Measurements from ENCODE around the gene RTN4IP1. TPM values are rescaled to one million over a fixed set of nuclear protein-coding genes. Genes with fewer than 3 reads are reported as not detected.

Gene RTN4IP1
- total and polyA plus RNA-seq, 2 of the 13 experiments (the other 11 are each of a cell fraction or from before 2014, with no cell fraction given) = 5.5 to 17.2 TPM

DNA sequence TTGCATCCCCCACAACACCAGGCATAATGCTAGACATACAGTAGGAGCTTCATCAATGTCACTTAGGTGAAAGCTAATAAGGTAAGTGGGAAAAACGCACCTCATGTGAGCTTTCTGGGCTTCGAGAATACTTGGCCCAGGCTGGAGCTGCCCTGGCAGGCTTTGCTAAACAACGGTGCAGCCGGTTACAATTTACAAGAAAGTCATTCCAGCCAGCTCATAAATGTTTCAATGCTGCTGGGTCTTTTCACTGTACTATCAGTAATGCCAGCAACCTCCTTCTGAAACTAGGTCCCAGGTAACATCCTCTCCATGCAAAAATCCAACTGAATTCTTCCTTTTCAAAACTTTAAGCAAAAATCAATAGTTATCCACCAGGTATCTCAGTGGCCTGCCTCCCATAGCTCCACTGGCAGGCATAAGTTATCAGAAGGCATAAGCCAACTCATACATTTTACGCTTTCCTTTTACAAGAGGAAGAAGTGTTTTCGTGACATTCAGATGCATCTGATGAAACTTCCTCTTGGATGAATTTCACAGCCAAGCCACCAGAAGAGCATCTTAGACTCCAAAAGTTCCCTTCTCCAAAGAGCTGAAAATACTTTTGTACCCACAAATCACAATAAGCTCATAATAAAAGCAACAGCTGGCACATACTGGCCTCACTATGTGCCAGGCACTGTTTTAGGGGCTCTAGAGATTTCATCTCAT, 56.3 kb downstream of the RTN4IP1 start:
- H3K9me3 ChIP-seq (ENCODE audit: low read length) = no peaks in the 10 kb centered on the region
- H3K36me3 ChIP-seq (replicated peaks in 1 of 2; ENCODE audit: control insufficient read depth in 1 of 2, insufficient read depth in 2 of 2, low read length in 2 of 2) = peaks cover 2 to 17% of the 10 kb centered on the region in 2 experiments; a peak in 4 of 5 replicates
- no peak for ATAC-seq
- in situ Hi-C loops (cut with HindIII; ENCODE audit: extremely low pct_ligation_motif_present, low pct_unique_long_range_greater_than_20kb) = no loop called here
- H2AFZ ChIP-seq (ENCODE audit: low read length) = no peak overlapping the region
- TF ChIP-seq CCDC6 (CRISPR knock-in tag; IDR thresholded peaks at IDR 0.05) = no peak
- TF ChIP-seq RXRB (CRISPR knock-in tag; IDR thresholded peaks at IDR 0.05; ENCODE audit: borderline replicate concordance) = no peak
- no peak for TF ChIP-seq YY1 (IDR thresholded peaks at IDR 0.05; ENCODE audit: insufficient read depth, insufficient replicate concordance, low read depth, low read length)
- TF ChIP-seq PAWR (CRISPR knock-in tag; IDR thresholded peaks at IDR 0.05; ENCODE audit: borderline replicate concordance) = no peak
- no peak for TF ChIP-seq HMG20A (CRISPR knock-in tag; IDR thresholded peaks at IDR 0.05; ENCODE audit: borderline replicate concordance)
- TF ChIP-seq FOXA3 (CRISPR knock-in tag; IDR thresholded peaks at IDR 0.05) = no peak
- no peak for TF ChIP-seq MYC (CRISPR knock-in tag; IDR thresholded peaks at IDR 0.05; ENCODE audit: borderline replicate concordance)
- no peak for TF ChIP-seq TOPORS (CRISPR knock-in tag; IDR thresholded peaks at IDR 0.05)
- TF ChIP-seq ZBTB42 (CRISPR knock-in tag; IDR thresholded peaks at IDR 0.05) = no peak
- TF ChIP-seq, protein P1, sequence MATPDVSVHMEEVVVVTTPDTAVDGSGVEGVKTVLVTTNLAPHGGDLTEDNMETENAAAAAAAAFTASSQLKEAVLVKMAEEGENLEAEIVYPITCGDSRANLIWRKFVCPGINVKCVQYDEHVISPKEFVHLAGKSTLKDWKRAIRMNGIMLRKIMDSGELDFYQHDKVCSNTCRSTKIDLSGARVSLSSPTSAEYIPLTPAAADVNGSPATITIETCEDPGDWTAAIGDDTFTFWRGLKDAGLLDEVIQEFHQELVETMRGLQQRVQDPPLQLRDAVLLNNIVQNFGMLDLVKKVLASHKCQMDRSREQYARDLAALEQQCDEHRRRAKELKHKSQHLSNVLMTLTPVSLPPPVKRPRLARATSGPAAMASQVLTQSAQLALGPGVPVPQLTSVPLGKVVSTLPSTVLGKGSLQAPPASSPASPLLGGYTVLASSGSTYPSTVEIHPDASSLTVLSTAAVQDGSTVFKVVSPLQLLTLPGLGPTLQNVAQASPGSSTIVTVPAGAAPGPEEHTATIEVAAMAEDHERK (CRISPR knock-in tag; IDR thresholded peaks at IDR 0.05; ENCODE audit: low read depth) = no peak
- TF ChIP-seq SMYD3 (CRISPR knock-in tag; IDR thresholded peaks at IDR 0.05) = no peak
- TF ChIP-seq HOXA9 (CRISPR knock-in tag; IDR thresholded peaks at IDR 0.05; ENCODE audit: borderline replicate concordance) = no peak
- TF ChIP-seq, protein P2, sequence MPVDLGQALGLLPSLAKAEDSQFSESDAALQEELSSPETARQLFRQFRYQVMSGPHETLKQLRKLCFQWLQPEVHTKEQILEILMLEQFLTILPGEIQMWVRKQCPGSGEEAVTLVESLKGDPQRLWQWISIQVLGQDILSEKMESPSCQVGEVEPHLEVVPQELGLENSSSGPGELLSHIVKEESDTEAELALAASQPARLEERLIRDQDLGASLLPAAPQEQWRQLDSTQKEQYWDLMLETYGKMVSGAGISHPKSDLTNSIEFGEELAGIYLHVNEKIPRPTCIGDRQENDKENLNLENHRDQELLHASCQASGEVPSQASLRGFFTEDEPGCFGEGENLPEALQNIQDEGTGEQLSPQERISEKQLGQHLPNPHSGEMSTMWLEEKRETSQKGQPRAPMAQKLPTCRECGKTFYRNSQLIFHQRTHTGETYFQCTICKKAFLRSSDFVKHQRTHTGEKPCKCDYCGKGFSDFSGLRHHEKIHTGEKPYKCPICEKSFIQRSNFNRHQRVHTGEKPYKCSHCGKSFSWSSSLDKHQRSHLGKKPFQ (CRISPR knock-in tag; IDR thresholded peaks at IDR 0.05; ENCODE audit: insufficient replicate concordance) = no peak
- intact Hi-C loops (cut with micrococcal nuclease; ENCODE audit: unreplicated experiment) = no loop called here
- H3K4me2 ChIP-seq (ENCODE audit: low read depth, low read length) = no peak overlapping the region
- H3K9ac ChIP-seq (ENCODE audit: insufficient read depth, low read depth, low read length) = no peak overlapping the region
- POLR2A ChIA-PET = no interaction called here
- H3K27me3 ChIP-seq (ENCODE audit: control insufficient read depth in 1 of 2, insufficient read depth in 2 of 2, low read length in 2 of 2) = no peaks in the 10 kb centered on the region
- H4K20me1 ChIP-seq (ENCODE audit: insufficient read depth, low read length) = no peaks in the 10 kb centered on the region
- BruUV-seq (replicated peaks) = no TSS peak
- no peak for FAIRE-seq
- WGBS (ENCODE audit: low lambda C conversion rate) = 96% methylated on average over 5 of the region's 6 CpGs
- no peak overlapping the region for H3K4me3 ChIP-seq (replicated peaks in 1 of 3; ENCODE audit: insufficient read depth in 1 of 3, low read depth in 2 of 3, low read length in 3 of 3)
- H3K27ac ChIP-seq (ENCODE audit: extremely low read length, insufficient read depth, low read length) = no peak overlapping the region
- CTCF ChIA-PET (ENCODE audit: low intra/inter-chr PET ratio, low total read pairs) = no interaction called here
- H3K4me1 ChIP-seq (ENCODE audit: insufficient read depth, low read length) = peaks cover 13% of the 10 kb centered on the region
- DNase-seq (ENCODE audit: low spot score) = no peak
- no peaks in the 10 kb centered on the region for H3K79me2 ChIP-seq (ENCODE audit: insufficient read depth, low read length)

Measured in HepG2 (cell line).